DMS114 treated with DMSO at 0.1 percent for 48 hours (cell line): ENCODE results near the gene RELA.
"Not testable (repeated sequence)": the region's sequence is repeated elsewhere in the genome, so short reads cannot be mapped to it uniquely, and the experiment has no call there.

Experiments used
- DNase-seq: peaks from one replicate; lab custom pipeline; 2025; ENCODE audit not compliant: unreplicated experiment; lab: John Stamatoyannopoulos, UW

The RELA gene

GRCh38 chr11:65649656-65650546, 12.8 kb downstream of the RELA start:
- DNase-seq = no peak

- DNase-seq = no peak
Observed at GRCh38 chr11:65648997-65649493, 13.7 kb downstream of the RELA start.

- DNase-seq = no peak
Observed at GRCh38 chr11:65646958-65647701, 15.6 kb downstream of the RELA start.

- DNase-seq = no peak
Observed at GRCh38 chr11:65646288-65646957, 16.3 kb downstream of the RELA start.

- no peak for DNase-seq
Observed at GRCh38 chr11:65645710-65646109, 17.0 kb downstream of the RELA start.

- no peak for DNase-seq
Observed at GRCh38 chr11:65644837-65645236, 17.9 kb downstream of the RELA start.

GRCh38 chr11:65643971-65644370, 18.7 kb downstream of the RELA start:
- DNase-seq = no peak

GRCh38 chr11:65642014-65642671, 20.6 kb downstream of the RELA start:
- no peak for DNase-seq

GRCh38 chr11:65641297-65642013, 21.3 kb downstream of the RELA start:
- no peak for DNase-seq

- no peak for DNase-seq
Observed at GRCh38 chr11:65640483-65641296, 22.0 kb downstream of the RELA start.

- no peak for DNase-seq
Observed at GRCh38 chr11:65639623-65640482, 22.9 kb downstream of the RELA start.

GRCh38 chr11:65639228-65639597, 23.5 kb downstream of the RELA start:
- not testable (repeated sequence) for DNase-seq

- DNase-seq = peak; percentile 56
Observed at GRCh38 chr11:65637794-65638419, 24.8 kb downstream of the RELA start, which contains the start of gene SIPA1. Gene SIPA1, plus strand, starts transcription at chr11:65638101. Its CDS starts 2,821 bp downstream, at chr11:65640922.

GRCh38 chr11:65637032-65637557, 25.6 kb downstream of the RELA start:
- no peak for DNase-seq

GRCh38 chr11:65636108-65637031, 26.3 kb downstream of the RELA start:
- no peak for DNase-seq

- DNase-seq = no peak
Observed at GRCh38 chr11:65634905-65635731, 27.6 kb downstream of the RELA start.
